IMR-90 (cell line): ENCODE data around the gene FOXK2.

Source experiments
- BHLHE40 ChIP-seq: fragments of 150-350 bp; IDR thresholded peaks from 2 replicates; pipeline ENCODE4 v1.6.1; 2016; ENCODE audit warnings: mild to moderate bottlenecking, low read depth, low read length
- CEBPB ChIP-seq: IDR thresholded peaks from 2 replicates; pipeline ENCODE4 v1.6.1; 2012; ENCODE audit warnings: low read depth, low read length, improper control_type of control experiment
- CTCF ChIP-seq: conservative IDR thresholded peaks from 2 replicates; pipeline ENCODE4 v1.5.1; 2012; ENCODE audit warnings: mild to moderate bottlenecking, low read depth, low read length, improper control_type of control experiment
- POLR2A ChIP-seq: IDR thresholded peaks from 2 replicates; pipeline ENCODE4 v1.6.1; 2012; ENCODE audit warnings: mild to moderate bottlenecking, low read depth, low read length
- RAD21 ChIP-seq: IDR thresholded peaks from 2 replicates; pipeline ENCODE4 v1.6.1; 2012; ENCODE audit warnings: low read length, improper control_type of control experiment
- SMC3 ChIP-seq: fragments of 150-350 bp; IDR thresholded peaks from 2 replicates; pipeline ENCODE4 v1.6.1; 2016; ENCODE audit warnings: low read depth, mild to moderate bottlenecking, antibody characterized with exemption, low read length, moderate library complexity
- USF2 ChIP-seq: fragments of 150-350 bp; IDR thresholded peaks from 2 replicates; pipeline ENCODE4 v1.6.1; 2017; ENCODE audit warnings: mild to moderate bottlenecking, antibody characterized with exemption, low read length, low read depth

- TF ChIP-seq CTCF (no peak), BHLHE40 (no peak), POLR2A (no peak), USF2 (no peak), CEBPB (no peak), RAD21 (no peak), SMC3 (no peak)
Observed at GRCh38 chr17:82561429-82562035, 42.0 kb downstream of the FOXK2 start.
